Activated naive CD4-positive, alpha-beta T cell treated with anti-CD3 and anti-CD28 coated beads for 36 hours (primary cell): ENCODE data around the gene PDIA2. TPM values are rescaled to one million over a fixed set of nuclear protein-coding genes. Genes with fewer than 3 reads are reported as not detected.

Experiments
- CTCF ChIA-PET: fragments of 350-600 bp; sonication (Branson Sonifier 250); formaldehyde crosslinking; loops from one replicate; lab custom pipeline; 2021; ENCODE audit warnings: antibody characterized with exemption; lab: Charles Lee
- DNase-seq: peaks from one replicate; pipeline ENCODE4 v3.0.0-alpha.2; 2020
- H3K27ac Mint-ChIP-seq: one replicate; pipeline ENCODE4 v1.8.0; 2021; ENCODE audit warnings: mild to moderate bottlenecking, mixed read lengths
- H3K27me3 Mint-ChIP-seq: one replicate; pipeline ENCODE4 v1.8.0; 2021; ENCODE audit warnings: low read depth, mixed read lengths
- H3K36me3 Mint-ChIP-seq: one replicate; pipeline ENCODE4 v1.8.0; 2021; ENCODE audit warnings: low read depth, mixed read lengths
- H3K4me1 Mint-ChIP-seq: one replicate; pipeline ENCODE4 v1.8.0; 2021; ENCODE audit warnings: low read depth, mixed read lengths
- H3K4me3 Mint-ChIP-seq: one replicate; pipeline ENCODE4 v1.8.0; 2021; ENCODE audit warnings: mild to moderate bottlenecking, moderate library complexity, mixed read lengths
- H3K9me3 Mint-ChIP-seq: one replicate; pipeline ENCODE4 v1.8.0; 2021; ENCODE audit warnings: mixed read lengths
- intact Hi-C: fragments of 100-400 bp; cut with micrococcal nuclease; formaldehyde crosslinking; loops from one replicate; pipeline ENCODE4 v1.15.1; 2023
- total RNA-seq, 2 experiments: library from RNA; stranded (reverse); gene quantifications; one replicate each; pipeline ENCODE4 v1.2.3, GENCODE V29; 2021

PDIA2 gene
- total RNA-seq, 2 experiments from 2014 or later, result not detected

DNA sequence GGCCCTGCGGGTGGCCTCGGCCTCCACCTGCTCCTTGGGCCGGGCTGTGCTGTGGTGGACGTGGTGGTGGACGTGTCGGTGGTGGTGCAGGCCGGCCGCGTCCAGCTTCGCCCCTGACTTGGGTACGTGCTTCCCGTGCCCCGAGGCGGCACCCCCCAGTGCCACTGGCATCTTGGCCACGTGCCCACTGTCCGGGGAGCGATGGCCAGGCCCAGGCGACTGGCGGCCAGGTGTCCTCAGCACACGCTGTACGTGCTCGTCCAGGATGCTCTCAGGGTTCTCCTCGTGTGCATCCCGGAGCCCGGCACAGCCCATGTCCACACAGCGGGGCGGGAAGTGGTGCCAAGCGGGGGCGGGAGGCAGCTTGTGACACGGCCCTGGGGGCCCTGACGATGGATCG, 14.9 kb downstream of the PDIA2 start:
- peaks cover 5% of the 10 kb centered on the region for H3K36me3 Mint-ChIP-seq
- H3K4me1 Mint-ChIP-seq, result no peaks in the 10 kb centered on the region
- CTCF ChIA-PET, result interaction anchor here (0.7 kb wide), 1 partner anchor 11 kb away, joined by 3 read pairs; no protein-coding TSS in a partner anchor

DNA sequence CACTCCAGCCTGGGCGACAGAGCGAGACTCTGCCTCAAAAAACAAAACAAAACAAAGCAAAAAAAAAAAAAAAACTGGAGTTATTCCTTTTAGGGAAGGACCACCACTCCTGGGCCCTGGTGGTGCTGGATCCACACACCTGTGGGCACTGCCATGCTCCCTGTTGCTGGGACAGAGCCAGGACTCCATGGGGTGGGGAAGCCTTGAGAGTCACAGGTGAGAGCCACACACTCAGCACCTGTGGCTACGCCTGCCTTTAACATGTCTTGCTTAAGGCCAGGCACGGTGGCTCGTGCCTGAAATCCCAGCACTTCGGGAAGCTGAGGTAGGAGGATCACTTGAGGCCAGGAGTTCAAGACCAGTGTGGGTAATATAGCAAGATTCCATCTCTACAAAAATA, 18.3 kb downstream of the PDIA2 start:
- intact Hi-C loops, result no loop called here
- Mint-ChIP-seq H3K27me3 (no peaks in the 10 kb centered on the region), H3K27ac (no peak overlapping the region), H3K9me3 (no peaks in the 10 kb centered on the region), H3K4me3 (no peak overlapping the region), H3K4me1 (peaks cover 2% of the 10 kb centered on the region), H3K36me3 (peaks cover 8% of the 10 kb centered on the region)
- CTCF ChIA-PET, result no interaction called here
- DNase-seq, result no peak

More for the DNA sequence above, 14.9 kb downstream of the PDIA2 start:
- intact Hi-C loops, result no loop called here
- DNase-seq, result no peak
- H3K27me3 Mint-ChIP-seq, result no peaks in the 10 kb centered on the region
- no peak overlapping the region for H3K27ac Mint-ChIP-seq
- H3K9me3 Mint-ChIP-seq, result no peaks in the 10 kb centered on the region
- H3K4me3 Mint-ChIP-seq, result no peak overlapping the region

DNA sequence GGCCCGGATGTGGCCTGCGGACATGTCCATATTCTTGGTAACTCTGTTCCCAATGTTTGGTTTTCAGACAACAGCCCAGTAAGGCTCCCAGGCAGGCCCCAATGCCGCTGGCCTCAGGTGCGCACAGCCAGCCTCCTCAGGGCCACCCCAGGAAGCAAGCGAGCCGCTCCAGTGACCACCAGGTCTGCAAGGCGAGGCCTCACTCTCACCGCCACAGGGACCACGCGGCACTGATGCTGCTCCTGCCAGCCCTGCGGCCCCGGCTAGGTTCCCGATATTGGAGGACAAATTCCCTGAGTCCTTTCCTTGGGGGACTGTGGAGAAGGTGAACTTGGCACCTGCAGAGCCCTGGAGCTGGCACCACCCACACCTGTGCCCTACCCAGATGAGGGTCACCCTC, 19.0 kb downstream of the PDIA2 start:
- no peaks in the 10 kb centered on the region for H3K9me3 Mint-ChIP-seq
- intact Hi-C loops, result no loop called here
- CTCF ChIA-PET, result no interaction called here
- no peak overlapping the region for H3K27ac Mint-ChIP-seq
- no peak overlapping the region for H3K4me3 Mint-ChIP-seq
- H3K27me3 Mint-ChIP-seq, result no peaks in the 10 kb centered on the region
- DNase-seq, result no peak
- peaks cover 2% of the 10 kb centered on the region for H3K4me1 Mint-ChIP-seq
- H3K36me3 Mint-ChIP-seq, result peaks cover 11% of the 10 kb centered on the region

DNA sequence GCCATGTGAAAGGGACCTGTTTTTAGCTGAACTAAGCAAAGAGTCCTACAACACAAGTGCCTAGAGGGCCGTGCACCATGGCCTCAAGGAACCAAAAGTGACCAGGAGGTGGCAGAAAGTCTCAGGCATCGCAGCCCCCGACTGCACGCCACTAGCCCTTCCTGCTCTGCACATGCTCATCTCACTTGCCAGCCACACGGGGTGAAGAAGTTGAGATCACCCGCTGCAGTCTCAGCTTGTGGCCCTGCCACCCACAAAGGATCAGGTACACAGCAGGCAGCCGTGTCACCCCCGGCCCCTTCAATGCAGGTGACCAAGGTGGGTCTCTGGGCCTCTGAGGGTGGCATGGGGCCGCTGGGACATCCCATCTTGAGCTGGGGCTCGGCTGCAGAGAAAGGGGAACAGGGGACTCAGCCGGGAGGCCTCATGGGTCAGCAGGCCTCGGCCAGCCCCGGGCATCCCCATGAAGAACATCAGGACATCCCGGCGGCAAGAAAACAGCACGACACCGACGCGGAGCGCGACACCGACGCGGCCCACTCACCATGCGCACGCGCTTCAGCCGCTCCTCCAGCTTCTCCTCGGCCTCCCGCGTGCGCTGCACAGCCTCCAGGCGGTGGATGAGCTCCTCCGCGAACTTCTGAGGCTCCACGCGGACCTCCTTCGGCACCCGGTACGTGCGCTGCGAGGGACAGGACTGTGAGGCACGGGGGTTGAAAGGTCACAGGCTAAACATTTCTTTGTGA, 21.0 kb downstream of the PDIA2 start:
- no peak overlapping the region for H3K4me3 Mint-ChIP-seq
- H3K9me3 Mint-ChIP-seq, result no peaks in the 10 kb centered on the region
- H3K27ac Mint-ChIP-seq, result no peak overlapping the region
- H3K36me3 Mint-ChIP-seq, result peaks cover 7% of the 10 kb centered on the region
- peaks cover 4% of the 10 kb centered on the region for H3K4me1 Mint-ChIP-seq
- intact Hi-C loops, result no loop called here
- CTCF ChIA-PET, result no interaction called here
- no peaks in the 10 kb centered on the region for H3K27me3 Mint-ChIP-seq
- peak; percentile 25 for DNase-seq

GRCh38 chr16:305916-306626, 23.1 kb downstream of the PDIA2 start:
- CTCF ChIA-PET, result no interaction called here
- peaks cover 12% of the 10 kb centered on the region for H3K36me3 Mint-ChIP-seq
- H3K9me3 Mint-ChIP-seq, result no peaks in the 10 kb centered on the region
- H3K27me3 Mint-ChIP-seq, result no peaks in the 10 kb centered on the region
- no peak overlapping the region for H3K27ac Mint-ChIP-seq
- intact Hi-C loops, result no loop called here
- H3K4me3 Mint-ChIP-seq, result no peak overlapping the region
- DNase-seq, result no peak
- H3K4me1 Mint-ChIP-seq, result peaks cover 14% of the 10 kb centered on the region

- intact Hi-C loops, result no loop called here
- no peaks in the 10 kb centered on the region for H3K9me3 Mint-ChIP-seq
- H3K4me3 Mint-ChIP-seq, result no peak overlapping the region
- peaks cover 14% of the 10 kb centered on the region for H3K4me1 Mint-ChIP-seq
- H3K36me3 Mint-ChIP-seq, result peaks cover 12% of the 10 kb centered on the region
- H3K27ac Mint-ChIP-seq, result no peak overlapping the region
- DNase-seq, result no peak
- CTCF ChIA-PET, result no interaction called here
- no peaks in the 10 kb centered on the region for H3K27me3 Mint-ChIP-seq
These were observed 24.0 kb downstream of the PDIA2 start for GRCh38 chr16:306911-307370.

DNA sequence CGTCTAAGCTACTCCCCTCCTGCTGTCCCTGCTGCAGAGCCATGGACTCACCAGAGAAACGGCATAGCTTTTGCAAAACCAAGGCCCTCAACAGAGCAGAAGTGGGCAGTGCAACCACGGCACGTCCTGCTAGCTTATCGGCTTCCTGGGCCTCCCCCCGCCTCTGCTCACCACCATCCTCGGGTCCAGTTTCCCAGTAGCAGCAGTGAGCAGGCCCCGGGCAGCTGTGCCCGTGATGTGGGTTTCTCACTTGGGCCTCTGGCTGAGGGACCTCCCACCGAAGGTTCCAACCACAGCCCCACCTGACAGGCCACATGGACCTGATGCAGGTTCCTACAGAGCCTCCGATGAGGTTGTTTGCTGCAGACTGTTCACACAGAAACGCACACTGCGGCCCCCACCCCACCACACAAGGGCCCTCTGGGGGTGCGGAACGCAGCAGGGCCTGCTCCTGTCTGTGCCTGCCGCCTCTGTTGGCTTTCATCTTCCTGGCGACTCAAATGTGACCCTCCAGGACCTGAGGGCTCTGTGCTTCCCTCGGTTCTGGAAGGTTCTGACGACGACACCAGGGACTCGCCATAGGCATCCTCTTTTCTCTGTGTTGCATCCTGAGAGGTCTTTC, 24.8 kb downstream of the PDIA2 start:
- DNase-seq, result no peak
- Mint-ChIP-seq H3K36me3 (peaks cover 12% of the 10 kb centered on the region), H3K27ac (no peak overlapping the region), H3K9me3 (no peaks in the 10 kb centered on the region), H3K4me1 (peaks cover 14% of the 10 kb centered on the region), H3K27me3 (no peaks in the 10 kb centered on the region), H3K4me3 (no peak overlapping the region)
- CTCF ChIA-PET, result no interaction called here
- intact Hi-C loops, result no loop called here

DNA sequence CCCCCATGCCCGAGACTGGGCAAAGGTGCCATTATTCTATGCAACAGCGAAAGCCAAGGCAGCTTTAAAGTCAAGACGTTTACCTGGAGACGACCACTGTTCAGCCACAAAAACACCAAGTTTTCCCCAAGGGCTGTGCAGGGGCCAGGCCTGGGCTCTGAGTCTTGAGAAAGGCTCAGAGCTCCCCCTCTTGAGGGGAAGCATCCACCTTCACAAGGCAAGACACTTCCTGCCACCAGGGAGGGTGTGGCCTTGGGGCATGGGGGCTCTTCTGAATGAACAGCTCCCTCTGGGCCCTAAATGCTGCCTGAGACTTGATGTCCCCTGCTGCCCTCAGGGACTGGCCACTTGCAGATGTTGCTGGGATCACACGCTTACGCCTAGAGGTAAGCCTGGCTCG, 26.5 kb downstream of the PDIA2 start:
- DNase-seq, result peak; percentile 38
- CTCF ChIA-PET, result interaction anchor here (0.6 to 1.3 kb wide), 5 partner anchors 11 to 203 kb away, joined by 3 to 5 read pairs (median 3); no protein-coding TSS in a partner anchor

GRCh38 chr16:311725-312124, 28.8 kb downstream of the PDIA2 start:
- intact Hi-C loops, result no loop called here
- Mint-ChIP-seq H3K4me3 (no peak overlapping the region), H3K4me1 (peaks cover 15% of the 10 kb centered on the region), H3K27me3 (no peaks in the 10 kb centered on the region), H3K27ac (no peak overlapping the region), H3K9me3 (no peaks in the 10 kb centered on the region), H3K36me3 (peaks cover 5% of the 10 kb centered on the region)
- DNase-seq, result no peak
- CTCF ChIA-PET, result interaction anchor here (0.8 kb wide), 1 partner anchor 246 kb away, joined by 3 read pairs; no protein-coding TSS in a partner anchor

More for the DNA sequence above, 26.5 kb downstream of the PDIA2 start:
- intact Hi-C loops, result no loop called here
- no peak overlapping the region for H3K4me3 Mint-ChIP-seq
- no peak overlapping the region for H3K27ac Mint-ChIP-seq
- no peaks in the 10 kb centered on the region for H3K9me3 Mint-ChIP-seq
- peaks cover 14% of the 10 kb centered on the region for H3K4me1 Mint-ChIP-seq
- H3K36me3 Mint-ChIP-seq, result peaks cover 10% of the 10 kb centered on the region
- no peaks in the 10 kb centered on the region for H3K27me3 Mint-ChIP-seq

GRCh38 chr16:314351-314750, 31.4 kb downstream of the PDIA2 start:
- CTCF ChIA-PET, result no interaction called here

DNA sequence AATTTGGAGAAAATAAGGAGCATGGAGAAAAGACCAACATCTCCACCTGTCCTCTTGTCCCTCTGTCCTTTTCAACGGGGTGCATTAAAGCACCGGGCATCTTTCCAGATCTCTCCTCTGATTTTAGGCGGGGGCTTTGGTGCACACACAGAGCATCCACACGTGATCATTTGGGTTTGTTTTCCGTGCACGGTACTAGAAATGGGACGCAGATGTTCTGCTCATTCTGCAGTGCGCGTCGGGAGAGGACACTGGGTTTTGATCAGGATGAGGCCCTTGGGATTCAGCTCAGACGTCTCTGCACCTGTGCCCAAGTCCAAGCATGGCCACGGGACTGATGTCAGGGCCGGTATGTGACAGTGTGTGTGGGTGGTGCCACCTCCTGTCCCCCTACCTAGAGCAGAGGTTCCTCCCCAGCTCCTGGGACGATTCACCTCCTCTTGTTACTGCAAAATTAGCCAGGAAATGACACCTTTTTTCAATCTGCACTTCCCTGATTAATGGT, 31.9 kb downstream of the PDIA2 start:
- intact Hi-C loops, result no loop called here
- peaks cover 23% of the 10 kb centered on the region for H3K4me1 Mint-ChIP-seq
- no peaks in the 10 kb centered on the region for H3K9me3 Mint-ChIP-seq
- no peak for DNase-seq
- no peaks in the 10 kb centered on the region for H3K27me3 Mint-ChIP-seq
- CTCF ChIA-PET, result interaction anchor here (0.6 kb wide), 1 partner anchor 132 kb away, joined by 8 read pairs; no protein-coding TSS in a partner anchor
- no peak overlapping the region for H3K27ac Mint-ChIP-seq
- H3K4me3 Mint-ChIP-seq, result no peak overlapping the region
- peaks cover 3% of the 10 kb centered on the region for H3K36me3 Mint-ChIP-seq

More at GRCh38 chr16:314351-314750, 31.4 kb downstream of the PDIA2 start:
- Mint-ChIP-seq H3K27ac (no peak overlapping the region), H3K36me3 (peaks cover 3% of the 10 kb centered on the region), H3K4me1 (peaks cover 24% of the 10 kb centered on the region), H3K9me3 (no peaks in the 10 kb centered on the region), H3K4me3 (no peak overlapping the region), H3K27me3 (no peaks in the 10 kb centered on the region)
- DNase-seq, result no peak
- intact Hi-C loops, result no loop called here

DNA sequence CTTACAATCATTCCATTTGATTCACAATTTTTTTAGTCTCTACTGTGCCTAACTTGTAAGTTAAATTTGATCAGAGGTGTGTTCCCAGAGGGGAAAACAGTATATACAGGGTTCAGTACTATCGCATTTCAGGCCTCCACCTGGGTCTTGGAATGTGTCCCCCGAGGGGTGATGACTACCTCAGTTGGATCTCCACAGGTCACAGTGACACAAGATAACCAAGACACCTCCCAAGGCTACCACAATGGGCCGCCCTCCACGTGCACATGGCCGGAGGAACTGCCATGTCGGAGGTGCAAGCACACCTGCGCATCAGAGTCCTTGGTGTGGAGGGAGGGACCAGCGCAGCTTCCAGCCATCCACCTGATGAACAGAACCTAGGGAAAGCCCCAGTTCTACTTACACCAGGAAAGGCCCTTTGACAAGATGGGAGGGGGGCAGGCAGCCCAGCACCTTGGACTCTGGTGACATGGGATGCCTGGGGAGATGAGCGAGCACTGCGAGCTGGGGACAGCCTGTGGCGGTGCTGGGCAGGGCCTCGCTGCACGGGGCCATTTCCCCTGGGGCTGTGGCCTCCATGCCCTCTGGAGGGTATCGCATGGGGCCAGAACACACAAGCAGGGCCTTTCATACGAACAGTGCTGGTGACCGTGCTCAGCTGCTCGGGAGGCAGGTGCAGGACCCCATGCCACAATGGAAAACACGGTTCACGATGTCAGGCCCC, 33.9 kb downstream of the PDIA2 start:
- Mint-ChIP-seq H3K27me3 (no peaks in the 10 kb centered on the region), H3K4me3 (no peak overlapping the region), H3K27ac (no peak overlapping the region), H3K36me3 (no peaks in the 10 kb centered on the region), H3K4me1 (peaks cover 38% of the 10 kb centered on the region), H3K9me3 (no peaks in the 10 kb centered on the region)
- CTCF ChIA-PET, result no interaction called here
- DNase-seq, result no peak
- intact Hi-C loops, result no loop called here
